Measurements from ENCODE around the gene HMCN2.

HMCN2 gene

GRCh38 chr9:130313103-130313858, 47.7 kb downstream of the HMCN2 start:
- Histone ChIP-seq H3K4me3 (ENCODE audit: low read depth, low read length) (no peak overlapping the region), H3K4me1 (no peaks in the 10 kb centered on the region), H3K9ac (no peak overlapping the region), H2AFZ (no peak overlapping the region), H3K36me3 (ENCODE audit: control insufficient read depth, insufficient read depth, low read length) (no peaks in the 10 kb centered on the region), H3K4me2 (ENCODE audit: low read length) (no peak overlapping the region), H3K9me3 (ENCODE audit: control insufficient read depth, low read length) (no peaks in the 10 kb centered on the region), H3K27me3 (ENCODE audit: control insufficient read depth, insufficient read depth, low read length) (no peaks in the 10 kb centered on the region), H3K27ac (no peak overlapping the region), H3K79me2 (no peaks in the 10 kb centered on the region)
- no peak for TF ChIP-seq CTCF (IDR thresholded peaks at IDR 0.05)

GRCh38 chr9:130315446-130316226, 50.1 kb downstream of the HMCN2 start:
- H3K4me1 ChIP-seq, result no peaks in the 10 kb centered on the region
- H3K27ac ChIP-seq, result no peak overlapping the region

GRCh38 chr9:130316430-130316829, 50.9 kb downstream of the HMCN2 start:
- H3K9me3 ChIP-seq (ENCODE audit: control insufficient read depth, low read length), result no peaks in the 10 kb centered on the region
- H3K27me3 ChIP-seq (ENCODE audit: control insufficient read depth, insufficient read depth, low read length), result no peaks in the 10 kb centered on the region
- H3K36me3 ChIP-seq (ENCODE audit: control insufficient read depth, insufficient read depth, low read length), result no peaks in the 10 kb centered on the region
- no peak overlapping the region for H3K4me3 ChIP-seq (ENCODE audit: low read depth, low read length)
- no peak overlapping the region for H3K27ac ChIP-seq
- TF ChIP-seq CTCF (IDR thresholded peaks at IDR 0.05), result no peak
- H3K9ac ChIP-seq, result no peak overlapping the region
- no peaks in the 10 kb centered on the region for H3K4me1 ChIP-seq
- no peaks in the 10 kb centered on the region for H3K79me2 ChIP-seq
- H2AFZ ChIP-seq, result no peak overlapping the region
- no peak overlapping the region for H3K4me2 ChIP-seq (ENCODE audit: low read length)

More at GRCh38 chr9:130315446-130316226, 50.1 kb downstream of the HMCN2 start:
- H3K27me3 ChIP-seq (ENCODE audit: control insufficient read depth, insufficient read depth, low read length), result no peaks in the 10 kb centered on the region
- no peaks in the 10 kb centered on the region for H3K36me3 ChIP-seq (ENCODE audit: control insufficient read depth, insufficient read depth, low read length)
- no peak overlapping the region for H3K9ac ChIP-seq
- no peak overlapping the region for H3K4me3 ChIP-seq (ENCODE audit: low read depth, low read length)
- no peak overlapping the region for H3K4me2 ChIP-seq (ENCODE audit: low read length)
- H2AFZ ChIP-seq, result no peak overlapping the region
- no peak for TF ChIP-seq CTCF (IDR thresholded peaks at IDR 0.05)
- no peaks in the 10 kb centered on the region for H3K9me3 ChIP-seq (ENCODE audit: control insufficient read depth, low read length)
- H3K79me2 ChIP-seq, result no peaks in the 10 kb centered on the region

GRCh38 chr9:130319300-130319699, 53.7 kb downstream of the HMCN2 start:
- Histone ChIP-seq H3K4me1 (no peaks in the 10 kb centered on the region), H3K4me3 (ENCODE audit: low read depth, low read length) (no peak overlapping the region), H3K27me3 (ENCODE audit: control insufficient read depth, insufficient read depth, low read length) (no peaks in the 10 kb centered on the region), H3K36me3 (ENCODE audit: control insufficient read depth, insufficient read depth, low read length) (no peaks in the 10 kb centered on the region), H3K4me2 (ENCODE audit: low read length) (no peak overlapping the region), H3K9ac (no peak overlapping the region), H3K27ac (no peak overlapping the region), H3K9me3 (ENCODE audit: control insufficient read depth, low read length) (no peaks in the 10 kb centered on the region), H3K79me2 (no peaks in the 10 kb centered on the region), H2AFZ (no peak overlapping the region)
- TF ChIP-seq CTCF (IDR thresholded peaks at IDR 0.05), result no peak

All from parathyroid adenoma (tissue), 2 donors.